ENCODE results near the gene VSTM5. TPM values are rescaled to one million over a fixed set of nuclear protein-coding genes. Genes with fewer than 3 reads are reported as not detected.
"Not testable (repeated sequence)": the region's sequence is repeated elsewhere in the genome, so short reads cannot be mapped to it uniquely, and the experiment has no call there.

The VSTM5 gene
- not detected for total RNA-seq
- long read RNA-seq, result 0 reads

GRCh38 chr11:93850594-93851018 is at the start of gene VSTM5:
Gene VSTM5 (minus strand): TSS chr11:93850618. CDS start chr11:93850502, 116 bp downstream.
- H3K27me3 ChIP-seq, result peaks cover 9% of the 10 kb centered on the region
- H3K4me3 ChIP-seq, result peak within 1 kb of the TSS; percentile 46
- TF ChIP-seq CTCF (IDR thresholded peaks at IDR 0.05), result no peak
- intact Hi-C loops (cut with DNase I), result no loop called here
- no peaks in the 10 kb centered on the region for H3K4me1 ChIP-seq
- no peak within 1 kb of the TSS for H3K27ac ChIP-seq
- no peaks in the 10 kb centered on the region for H3K36me3 ChIP-seq
- H3K9me3 ChIP-seq, result no peaks in the 10 kb centered on the region
- DNase-seq (no peak), ATAC-seq (no peak)

GRCh38 chr11:93895106-93895862 is 44.9 kb upstream of the VSTM5 start:
- H3K4me3 ChIP-seq, result no peak overlapping the region
- intact Hi-C loops (cut with DNase I), result no loop called here
- TF ChIP-seq CTCF (IDR thresholded peaks at IDR 0.05), result peak; percentile 67
- DNase-seq (no peak), ATAC-seq (peak; percentile 78)
- no peak overlapping the region for H3K27ac ChIP-seq
- peaks cover 12% of the 10 kb centered on the region for H3K27me3 ChIP-seq
- H3K4me1 ChIP-seq, result no peaks in the 10 kb centered on the region
- no peaks in the 10 kb centered on the region for H3K9me3 ChIP-seq
- no peaks in the 10 kb centered on the region for H3K36me3 ChIP-seq

DNA sequence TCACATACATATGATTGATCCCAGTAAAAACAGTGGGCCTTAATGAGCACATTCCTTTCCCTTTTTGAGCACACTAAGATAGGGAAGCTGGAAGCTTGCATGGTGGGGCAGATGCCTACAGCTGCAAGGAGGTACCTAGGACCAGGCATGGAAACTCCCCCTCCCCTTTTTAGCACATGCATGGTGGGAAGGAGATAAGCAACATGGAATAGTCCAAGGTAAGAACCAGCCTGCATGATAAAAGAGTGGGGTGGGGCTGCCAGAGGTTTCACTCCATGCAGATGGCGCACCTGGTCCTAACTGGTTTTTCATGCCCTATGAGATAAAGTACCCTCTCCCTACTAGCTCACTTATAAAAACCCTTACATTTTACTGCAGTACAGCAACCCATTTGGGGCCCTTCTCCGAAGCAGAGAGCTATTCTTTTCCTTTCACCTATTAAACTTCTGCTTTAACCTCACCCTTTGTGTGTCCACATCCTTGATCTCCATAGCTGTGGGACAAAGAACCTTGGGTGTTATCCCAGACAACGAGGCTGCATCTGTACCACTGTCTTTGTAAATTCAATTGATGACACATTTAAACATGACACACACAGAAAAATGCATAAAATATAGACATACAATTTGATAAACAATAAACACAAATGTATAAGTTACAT is 40.1 kb upstream of the VSTM5 start:
- no peaks in the 10 kb centered on the region for H3K9me3 ChIP-seq
- intact Hi-C loops (cut with DNase I), result no loop called here
- H3K4me1 ChIP-seq, result no peaks in the 10 kb centered on the region
- no peak for ATAC-seq
- no peak overlapping the region for H3K27ac ChIP-seq
- H3K36me3 ChIP-seq, result no peaks in the 10 kb centered on the region
- TF ChIP-seq CTCF (IDR thresholded peaks at IDR 0.05), result no peak
- DNase-seq, result no peak
- peaks cover 7% of the 10 kb centered on the region for H3K27me3 ChIP-seq
- no peak overlapping the region for H3K4me3 ChIP-seq

DNA sequence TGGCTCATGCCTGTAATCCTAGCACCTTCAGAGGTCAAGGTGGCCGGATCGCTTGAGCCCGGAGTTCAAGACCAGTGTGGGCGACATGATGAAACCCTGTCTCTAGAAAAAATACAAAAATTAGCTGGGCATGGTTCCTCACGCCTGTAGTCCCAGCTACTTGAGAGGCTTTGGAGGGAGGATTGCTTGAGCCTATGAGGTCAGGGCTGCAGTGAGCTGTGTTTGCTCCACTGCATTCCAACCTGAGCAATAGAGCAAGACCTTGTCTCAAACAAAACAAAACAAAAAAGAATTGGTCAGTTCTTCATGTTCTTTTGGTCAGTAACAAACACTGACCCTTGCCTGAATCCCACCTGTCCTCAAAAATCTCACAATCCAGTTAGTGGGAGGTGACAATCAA is 36.7 kb upstream of the VSTM5 start:
- no peak for ATAC-seq
- Histone ChIP-seq H3K27me3 (peaks cover 7% of the 10 kb centered on the region), H3K27ac (no peak overlapping the region), H3K9me3 (no peaks in the 10 kb centered on the region), H3K36me3 (no peaks in the 10 kb centered on the region), H3K4me3 (no peak overlapping the region), H3K4me1 (no peaks in the 10 kb centered on the region)
- DNase-seq, result no peak
- TF ChIP-seq CTCF (IDR thresholded peaks at IDR 0.05), result no peak
- intact Hi-C loops (cut with DNase I), result no loop called here

- H3K4me3 ChIP-seq; intact Hi-C loops (cut with DNase I); ATAC-seq; H3K4me1 ChIP-seq; DNase-seq; H3K36me3 ChIP-seq; H3K27me3 ChIP-seq; H3K27ac ChIP-seq; H3K9me3 ChIP-seq: not testable (repeated sequence)
These were observed 28.7 kb upstream of the VSTM5 start for GRCh38 chr11:93879114-93879513.

- no peak for TF ChIP-seq CTCF (IDR thresholded peaks at IDR 0.05)
- Histone ChIP-seq H3K4me1 (no peaks in the 10 kb centered on the region), H3K36me3 (no peaks in the 10 kb centered on the region), H3K27ac (no peak overlapping the region), H3K4me3 (no peak overlapping the region), H3K27me3 (no peaks in the 10 kb centered on the region), H3K9me3 (no peaks in the 10 kb centered on the region)
- intact Hi-C loops (cut with DNase I), result no loop called here
- ATAC-seq (no peak), DNase-seq (no peak)
These were observed 25.2 kb upstream of the VSTM5 start for GRCh38 chr11:93875637-93876036.
